HEK293 (cell line): Measurements from ENCODE around the gene SCGB1A1.

ENCODE experiments used
- CTCF ChIA-PET: fragments of 350-600 bp; formaldehyde crosslinking; extraction: SDS; loops from one replicate; lab custom pipeline; 2021; ENCODE audit warnings: antibody characterized with exemption; lab: Yijun Ruan, JAX
- POLR2A ChIA-PET: fragments of 300-600 bp; formaldehyde crosslinking; extraction: SDS; loops from one replicate; lab custom pipeline; 2020; ENCODE audit warnings: antibody characterized with exemption, inconsistent platforms; lab: Yijun Ruan, JAX
- H3K27ac ChIP-seq: fragments of 200-500 bp; sonication (Bioruptor generic); 2 replicates; pipeline ENCODE4 v1.5.1; 2014; ENCODE audit warnings: low read depth, low read length, control low read depth, inconsistent platforms; ENCODE audit errors: extremely low read depth
- H3K36me3 ChIP-seq, 2 experiments: fragments of 200-500 bp in 1 of 2; sonication (Bioruptor generic) in 1 of 2; 1 replicate in 1 of 2; 2 replicates in 1 of 2; pipeline ENCODE4 v1.5.1; 2014 to 2017; ENCODE audit warnings: inconsistent platforms in 2 of 2, low read length in 2 of 2; ENCODE audit not compliant: control insufficient read depth in 2 of 2, insufficient read depth in 1 of 2
- H3K4me1 ChIP-seq: fragments of 200-500 bp; sonication (Bioruptor generic); 2 replicates; pipeline ENCODE4 v1.5.1; 2014; ENCODE audit warnings: mild to moderate bottlenecking, low read length, inconsistent platforms; ENCODE audit not compliant: control insufficient read depth, insufficient read depth
- H3K4me3 ChIP-seq: 2 replicates; pipeline ENCODE4 v1.5.1; 2011; ENCODE audit warnings: low read depth, mild to moderate bottlenecking, control low read depth, low read length, moderate library complexity
- H3K9me3 ChIP-seq: fragments of 200-500 bp; sonication (Bioruptor generic); 2 replicates; pipeline ENCODE4 v1.5.1; 2014; ENCODE audit warnings: low read depth, low read length, inconsistent platforms; ENCODE audit not compliant: control insufficient read depth, insufficient read depth
- BCL11A ChIP-seq: fragments of 450-650 bp; formaldehyde crosslinking; IDR thresholded peaks from 2 replicates; pipeline ENCODE4 v1.5.1; 2016; ENCODE audit warnings: low read depth, missing biosample characterization, missing genetic modification characterization
- CTCF ChIP-seq: fragments of 450-650 bp; formaldehyde crosslinking; IDR thresholded peaks from 2 replicates; pipeline ENCODE4 v1.5.1; 2016; ENCODE audit warnings: missing biosample characterization, missing genetic modification characterization
- GLI2 ChIP-seq: fragments of 450-650 bp; formaldehyde crosslinking; IDR thresholded peaks from 2 replicates; pipeline ENCODE4; 2017; ENCODE audit warnings: missing biosample characterization, missing genetic modification characterization, low read depth, borderline replicate concordance
- PBX3 ChIP-seq: sonication (generic); formaldehyde crosslinking; IDR thresholded peaks from 2 replicates; pipeline ENCODE4 v1.8.1; 2022; ENCODE audit warnings: mild to moderate bottlenecking, moderate library complexity, missing genetic modification reagents
- REST ChIP-seq: fragments of 450-650 bp; formaldehyde crosslinking; IDR thresholded peaks from 2 replicates; pipeline ENCODE4 v1.5.1; 2016; ENCODE audit warnings: missing biosample characterization, missing genetic modification characterization
- ZBTB11 ChIP-seq: fragments of 450-650 bp; formaldehyde crosslinking; conservative IDR thresholded peaks from 2 replicates; pipeline ENCODE4 v1.5.1; 2016; ENCODE audit warnings: low read depth, missing biosample characterization, missing genetic modification characterization
- ZBTB48 ChIP-seq: fragments of 450-650 bp; formaldehyde crosslinking; IDR thresholded peaks from 2 replicates; pipeline ENCODE4 v1.5.1; 2016; ENCODE audit warnings: missing biosample characterization, missing genetic modification characterization
- ZIC2 ChIP-seq: fragments of 450-650 bp; formaldehyde crosslinking; IDR thresholded peaks from 2 replicates; pipeline ENCODE4 v1.5.1; 2016; ENCODE audit warnings: missing biosample characterization, missing genetic modification characterization
- ZNF211 ChIP-seq: fragments of 450-650 bp; formaldehyde crosslinking; IDR thresholded peaks from 2 replicates; pipeline ENCODE4 v1.5.1; 2016; ENCODE audit warnings: low read depth, missing biosample characterization, missing genetic modification characterization
- ZNF221 ChIP-seq: fragments of 450-650 bp; formaldehyde crosslinking; IDR thresholded peaks from 2 replicates; pipeline ENCODE4 v1.5.1; 2017; ENCODE audit warnings: missing biosample characterization, missing genetic modification characterization, borderline replicate concordance
- ZNF280C ChIP-seq: fragments of 450-650 bp; formaldehyde crosslinking; IDR thresholded peaks from 2 replicates; pipeline ENCODE4 v1.5.1; 2016; ENCODE audit warnings: missing biosample characterization, missing genetic modification characterization
- ZNF488 ChIP-seq: fragments of 450-650 bp; formaldehyde crosslinking; IDR thresholded peaks from 2 replicates; pipeline ENCODE4 v1.5.1; 2016; ENCODE audit warnings: missing biosample characterization, missing genetic modification characterization
- ZNF510 ChIP-seq: fragments of 450-650 bp; formaldehyde crosslinking; IDR thresholded peaks from 2 replicates; pipeline ENCODE4 v1.5.1; 2018; ENCODE audit warnings: mild to moderate bottlenecking, missing genetic modification characterization, missing biosample characterization; ENCODE audit not compliant: insufficient replicate concordance
- ZNF558 ChIP-seq: fragments of 450-650 bp; formaldehyde crosslinking; IDR thresholded peaks from 2 replicates; pipeline ENCODE4 v1.5.1; 2016; ENCODE audit warnings: missing biosample characterization, missing genetic modification characterization
- ZSCAN18 ChIP-seq: fragments of 450-650 bp; formaldehyde crosslinking; IDR thresholded peaks from 2 replicates; pipeline ENCODE4 v1.5.1; 2016; ENCODE audit warnings: missing biosample characterization, missing genetic modification characterization
- ZXDB ChIP-seq: fragments of 450-650 bp; formaldehyde crosslinking; IDR thresholded peaks from 2 replicates; pipeline ENCODE4 v1.5.1; 2016; ENCODE audit warnings: missing biosample characterization, missing genetic modification characterization

The SCGB1A1 gene

GRCh38 chr11:62388999-62389398 lies 29.8 kb upstream of the SCGB1A1 start (continued):
- TF ChIP-seq CTCF (tag by site-specific recombination): no peak
- no peak for TF ChIP-seq ZXDB
- no peak for TF ChIP-seq ZNF558 (tag by site-specific recombination)

GRCh38 chr11:62390237-62390636 lies 28.6 kb upstream of the SCGB1A1 start:
- no peaks in the 10 kb centered on the region for H3K9me3 ChIP-seq
- H3K36me3 ChIP-seq: peaks cover 0 to 12% of the 10 kb centered on the region in 2 experiments; a peak in 1 of 3 replicates
- TF ChIP-seq ZIC2 (tag by site-specific recombination) (peak; percentile 56; the same call in 1 of the 2 replicates), ZNF211 (no peak), ZNF488 (no peak), REST (tag by site-specific recombination) (no peak), ZNF221 (no peak), BCL11A (tag by site-specific recombination) (no peak), ZBTB48 (no peak), PBX3 (CRISPR knock-in tag) (no peak)
- no peak overlapping the region for H3K4me3 ChIP-seq
- no peak overlapping the region for H3K27ac ChIP-seq
- CTCF ChIA-PET: interaction anchor here (0.5 to 2.2 kb wide), 9 partner anchors 8 to 615 kb away, joined by 3 to 12 read pairs (median 4); no protein-coding TSS in a partner anchor
- no peaks in the 10 kb centered on the region for H3K4me1 ChIP-seq
- POLR2A ChIA-PET: interaction anchor here (1.5 kb wide), 1 partner anchor 256 kb away, joined by 3 read pairs; the partner anchor contains the start of gene GANAB

GRCh38 chr11:62390722-62391121 lies 28.1 kb upstream of the SCGB1A1 start:
- POLR2A ChIA-PET: no interaction called here
- Histone ChIP-seq H3K27ac (no peak overlapping the region), H3K36me3 (peaks cover 0 to 12% of the 10 kb centered on the region in 2 experiments; a peak in 1 of 3 replicates), H3K4me1 (no peaks in the 10 kb centered on the region), H3K4me3 (no peak overlapping the region), H3K9me3 (no peaks in the 10 kb centered on the region)
- CTCF ChIA-PET: interaction anchor here (0.5 to 2.2 kb wide), 7 partner anchors 11 to 616 kb away, joined by 3 to 12 read pairs (median 4); no protein-coding TSS in a partner anchor
- TF ChIP-seq ZBTB11 (no peak), GLI2 (no peak), ZNF280C (tag by site-specific recombination) (no peak), ZNF510 (tag by site-specific recombination) (no peak), ZSCAN18 (tag by site-specific recombination) (no peak)
